ENCODE results near the gene RAF1. TPM values are rescaled to one million over a fixed set of nuclear protein-coding genes. Genes with fewer than 3 reads are reported as not detected.

Gene RAF1
- total RNA-seq, 1 experiment from 2014 or later, result 133 TPM

DNA sequence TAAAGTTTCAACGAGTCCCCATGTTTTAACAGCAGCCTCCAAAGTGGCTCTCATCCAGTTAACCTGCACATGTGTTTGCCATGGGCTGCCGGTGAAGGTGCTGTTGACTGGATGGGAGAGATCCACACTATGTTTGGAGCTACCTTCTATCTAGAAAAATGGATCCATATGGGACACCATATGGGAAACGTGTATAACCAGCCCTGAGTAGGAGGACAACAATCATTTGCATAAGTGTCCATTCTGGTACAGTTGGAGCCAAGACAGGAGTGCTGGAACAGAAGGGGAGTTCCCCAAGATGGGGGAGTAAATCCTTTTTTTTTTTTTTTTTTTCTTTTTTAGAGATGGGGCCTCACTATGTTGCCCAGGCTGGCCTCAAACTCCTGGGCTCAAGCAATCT is 70.4 kb downstream of the RAF1 start:
- no peak for DNase-seq (ENCODE audit: low spot score)

DNA sequence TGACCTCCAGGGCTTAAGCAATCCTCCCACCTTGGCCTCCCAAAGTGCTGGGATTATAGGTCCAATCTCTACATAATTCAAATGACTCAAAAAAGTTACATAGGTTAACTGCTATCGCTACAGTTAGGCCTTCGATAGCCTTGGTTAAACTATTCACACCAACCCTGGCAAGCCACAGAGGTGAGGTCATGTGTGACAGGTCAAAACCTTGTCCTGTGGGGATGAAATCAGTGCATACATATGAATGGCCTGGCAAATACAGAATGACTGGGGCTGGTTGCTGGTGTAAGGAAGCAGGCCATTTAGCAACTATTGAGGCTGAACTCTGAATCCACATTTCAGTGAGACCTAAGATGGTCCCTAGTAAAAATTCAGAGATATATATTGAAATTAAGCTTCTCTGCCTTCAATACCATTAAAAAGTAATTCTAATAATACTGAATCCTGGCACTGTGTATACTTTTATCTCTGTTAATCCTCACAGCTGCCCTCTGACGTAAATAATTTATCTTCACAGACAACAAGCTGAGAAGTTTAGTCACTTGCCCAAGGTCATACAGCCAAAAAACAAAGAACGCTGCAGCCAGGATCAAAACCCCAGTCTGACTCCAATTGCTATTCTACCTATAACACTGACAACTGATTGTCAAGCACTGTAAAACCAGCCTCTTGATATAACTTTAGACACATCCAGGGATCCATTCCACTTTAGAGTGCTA is 71.8 kb downstream of the RAF1 start:
- DNase-seq (ENCODE audit: low spot score), result no peak

DNA sequence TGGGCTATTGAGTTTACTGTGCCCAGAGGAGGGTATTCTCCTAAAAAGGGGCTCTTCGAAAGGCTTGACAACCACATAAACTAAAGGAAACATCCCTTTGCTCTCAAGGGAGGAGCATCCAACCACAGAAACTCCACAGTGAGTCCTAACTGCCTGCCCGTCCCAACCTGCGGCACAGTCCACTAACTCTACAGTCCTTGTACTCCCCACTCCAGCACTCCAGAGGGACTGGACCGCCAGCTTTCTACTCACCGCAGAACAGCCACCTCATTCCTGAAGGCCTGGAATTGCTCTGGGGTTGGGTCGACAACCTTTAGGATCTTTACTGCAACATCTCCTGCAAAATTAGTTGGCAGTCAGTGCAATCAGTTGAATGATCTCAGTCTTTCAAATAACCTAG is 72.5 kb downstream of the RAF1 start:
- no peak for DNase-seq (ENCODE audit: low spot score)

DNA sequence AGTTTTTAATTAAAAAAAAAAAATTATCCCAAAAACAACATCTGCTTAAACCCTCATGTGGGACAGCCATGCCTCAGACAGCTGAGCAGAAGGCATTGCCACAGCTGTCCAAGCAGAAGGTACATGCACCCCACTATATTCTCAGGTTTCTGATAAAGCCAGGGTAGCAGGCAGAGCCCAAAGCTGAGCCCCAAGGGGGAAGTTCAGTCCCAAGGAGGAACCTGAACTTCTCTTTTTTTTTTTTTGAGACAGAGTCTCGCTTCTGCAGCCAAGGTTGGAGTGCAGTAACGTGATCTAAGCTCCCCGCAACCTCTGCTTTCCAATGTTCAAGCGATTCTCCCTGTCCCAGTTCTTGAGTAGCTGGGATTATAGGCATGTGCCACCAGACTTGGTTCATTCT is 73.8 kb downstream of the RAF1 start:
- no peak for DNase-seq (ENCODE audit: low spot score)

DNA sequence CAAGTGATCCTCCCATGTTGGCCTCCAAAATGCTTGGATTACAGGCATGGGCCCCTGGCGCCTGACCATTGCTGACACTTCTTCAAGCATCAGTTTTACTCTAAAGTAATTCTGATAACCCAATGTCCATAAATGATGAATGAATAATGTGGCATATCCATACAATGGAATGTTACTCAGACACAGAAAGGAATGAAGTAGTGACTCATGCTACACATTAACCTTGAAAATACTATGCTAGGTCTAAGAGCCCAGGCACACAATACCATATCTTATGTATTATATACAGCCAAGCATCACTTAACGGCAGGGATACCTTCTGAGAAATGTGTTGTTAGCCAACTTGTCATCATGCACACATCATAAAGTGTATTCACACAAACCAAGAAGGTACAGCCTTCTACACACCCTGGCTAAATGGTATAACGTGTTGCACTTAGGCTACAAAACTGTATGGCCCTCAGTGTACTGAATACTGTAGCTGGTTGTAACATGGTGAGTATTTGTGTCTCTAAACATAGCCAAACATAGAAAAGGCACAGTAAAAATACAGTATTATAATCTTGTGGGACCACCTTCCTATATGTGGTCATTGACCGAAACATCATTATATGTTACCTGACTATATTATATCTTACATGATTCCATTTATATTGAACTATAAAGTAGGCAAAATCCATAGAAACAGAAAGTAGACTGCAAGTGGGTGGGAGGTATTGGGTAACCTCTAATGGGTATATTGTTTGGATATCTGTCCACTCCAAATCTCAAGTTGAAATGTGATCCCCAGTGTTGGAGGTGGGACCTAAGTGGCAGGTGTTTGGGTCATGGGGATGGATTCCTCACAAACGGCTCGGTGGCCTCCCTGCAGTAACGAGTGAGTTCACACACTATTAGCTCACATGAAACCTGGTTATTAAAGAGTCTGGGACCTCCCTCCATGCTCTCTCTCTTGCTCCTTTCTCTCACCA is 75.6 kb downstream of the RAF1 start:
- no peak for DNase-seq (ENCODE audit: low spot score)

DNA sequence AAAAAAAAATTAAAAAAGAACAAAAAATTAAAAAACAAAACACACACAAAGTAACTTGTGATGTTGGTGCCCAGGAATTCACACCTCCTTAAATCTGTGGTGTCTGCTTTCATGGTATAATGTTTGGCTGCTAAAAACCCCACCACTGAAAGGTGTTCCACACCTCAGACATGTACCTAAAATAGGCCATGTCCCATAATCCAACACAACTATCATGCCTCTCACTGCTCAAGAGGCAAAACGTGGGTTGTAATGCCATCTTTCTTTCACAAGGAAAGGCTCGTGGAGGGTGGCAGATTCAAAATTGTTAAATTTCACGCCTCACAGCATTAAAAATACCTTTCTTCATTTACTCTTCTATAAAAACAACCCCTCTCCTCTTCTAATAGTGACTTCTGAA is 77.5 kb downstream of the RAF1 start:
- DNase-seq (ENCODE audit: low spot score), result no peak

DNA sequence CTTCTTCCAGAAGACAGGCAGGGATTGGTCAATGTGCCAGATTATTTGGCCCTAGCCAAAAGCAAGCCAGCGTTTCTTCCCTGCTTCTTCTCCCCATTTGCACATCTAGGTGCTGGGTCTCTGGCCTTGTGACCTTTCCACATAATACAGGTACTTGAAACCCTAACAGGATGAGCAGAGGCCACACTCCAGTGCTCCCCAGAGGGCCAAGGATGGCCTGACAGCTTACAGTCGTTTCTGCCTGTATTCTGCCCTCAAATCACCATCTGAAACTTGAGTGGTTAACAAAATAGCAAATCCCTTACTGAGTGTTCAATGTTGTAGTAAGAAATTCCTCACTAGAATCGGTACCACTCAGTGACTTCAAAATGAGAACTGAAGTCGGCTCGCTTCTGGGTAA is 77.9 kb downstream of the RAF1 start:
- no peak for DNase-seq (ENCODE audit: low spot score)

DNA sequence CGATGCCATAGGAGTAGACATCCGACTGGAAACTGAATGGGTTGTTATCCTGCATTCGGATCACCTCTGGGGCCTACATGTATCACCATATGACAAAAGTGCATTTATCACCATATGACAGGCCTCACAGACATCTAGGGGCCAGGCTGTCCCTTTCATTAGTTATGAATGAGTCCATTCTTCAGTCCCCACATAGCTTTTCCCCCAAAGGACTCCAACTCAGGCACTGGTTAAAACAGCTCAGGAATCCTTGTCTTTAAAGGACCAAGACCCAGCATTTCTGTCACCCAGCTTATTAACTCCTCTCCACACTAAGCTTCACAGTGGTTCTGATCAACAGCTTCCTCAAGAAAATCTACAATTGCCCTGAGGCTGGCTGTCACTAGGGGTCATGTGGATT is 78.7 kb downstream of the RAF1 start:
- no peak for DNase-seq (ENCODE audit: low spot score)

DNA sequence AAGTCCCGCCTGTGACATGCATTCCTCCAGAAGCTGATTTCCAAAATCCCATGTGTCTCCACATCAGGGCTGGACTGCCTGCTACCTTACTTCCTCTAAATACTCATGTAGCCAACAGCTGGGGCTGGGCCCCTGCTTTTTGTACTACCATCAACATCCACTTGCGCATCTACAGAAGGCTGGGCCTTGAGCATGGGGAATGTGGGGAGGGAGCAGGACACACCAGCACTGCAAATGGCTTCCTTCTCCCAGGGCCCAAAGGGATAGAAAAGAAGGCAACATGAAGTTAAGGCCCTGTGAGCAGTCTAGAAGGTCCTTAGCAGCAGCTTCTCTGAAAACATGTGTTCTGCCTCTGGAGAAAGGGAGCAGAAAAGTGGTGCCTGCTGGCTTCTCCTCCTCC is 79.8 kb downstream of the RAF1 start:
- DNase-seq (ENCODE audit: low spot score), result no peak

DNA sequence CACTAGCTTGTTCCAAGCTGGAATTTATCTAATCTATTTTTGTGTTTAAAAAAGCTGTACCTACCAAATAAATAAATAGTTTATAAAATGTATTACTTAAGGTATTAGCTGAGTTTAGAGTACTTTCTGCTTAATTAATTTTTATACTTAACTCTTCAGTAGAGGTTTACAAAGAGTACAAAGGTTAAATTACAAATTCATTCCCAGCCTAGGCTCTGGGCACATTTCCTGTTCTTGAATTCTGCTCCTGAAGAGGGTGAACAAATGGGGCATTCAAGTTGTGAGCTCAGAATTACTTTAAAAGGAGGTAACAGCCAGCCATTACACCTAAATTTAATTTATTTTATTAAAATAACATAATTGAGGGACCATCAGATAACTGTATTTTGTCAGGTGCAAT is 80.6 kb downstream of the RAF1 start:
- no peak for DNase-seq (ENCODE audit: low spot score)

DNA sequence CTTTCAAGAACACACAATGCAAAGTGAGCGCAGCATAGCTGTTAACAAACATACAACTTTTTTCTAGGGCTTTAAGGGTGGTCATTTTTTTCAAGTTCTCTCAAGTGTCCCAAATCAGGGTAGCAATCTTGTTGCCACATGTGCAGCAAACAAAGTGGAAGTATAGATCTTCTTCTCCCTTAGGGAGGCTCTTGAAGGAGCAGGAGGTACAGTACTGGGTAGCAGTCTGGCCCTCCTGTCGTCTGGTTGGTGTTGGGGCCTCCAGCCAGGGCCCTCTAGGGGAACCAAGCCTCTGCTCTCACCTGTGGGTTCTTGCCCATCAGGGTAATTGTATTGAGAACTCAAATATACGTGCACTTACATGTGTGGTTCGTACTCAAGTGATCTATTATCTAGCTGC is 81.2 kb downstream of the RAF1 start:
- no peak for DNase-seq (ENCODE audit: low spot score)

DNA sequence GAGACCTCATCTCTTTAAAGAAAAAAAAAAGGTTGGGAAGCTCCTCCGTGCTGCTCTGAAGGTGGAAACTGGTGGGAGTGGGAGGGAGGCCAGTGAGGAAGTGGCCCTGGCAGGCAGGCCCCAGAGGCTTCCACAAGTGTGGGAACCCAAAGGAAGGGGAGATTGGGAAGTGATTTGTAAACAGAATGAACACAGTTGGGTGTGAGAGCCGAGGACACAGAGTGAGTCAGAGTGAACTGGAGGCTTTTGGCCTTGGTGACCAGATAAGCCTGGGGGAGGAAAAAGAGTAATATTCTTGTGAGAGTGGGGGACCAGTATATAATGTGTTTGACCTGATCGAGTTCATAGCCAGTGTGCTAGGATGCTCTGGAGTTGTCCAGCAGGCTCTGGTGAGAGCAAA is 84.0 kb downstream of the RAF1 start:
- DNase-seq (ENCODE audit: low spot score), result peak; percentile 26

DNA sequence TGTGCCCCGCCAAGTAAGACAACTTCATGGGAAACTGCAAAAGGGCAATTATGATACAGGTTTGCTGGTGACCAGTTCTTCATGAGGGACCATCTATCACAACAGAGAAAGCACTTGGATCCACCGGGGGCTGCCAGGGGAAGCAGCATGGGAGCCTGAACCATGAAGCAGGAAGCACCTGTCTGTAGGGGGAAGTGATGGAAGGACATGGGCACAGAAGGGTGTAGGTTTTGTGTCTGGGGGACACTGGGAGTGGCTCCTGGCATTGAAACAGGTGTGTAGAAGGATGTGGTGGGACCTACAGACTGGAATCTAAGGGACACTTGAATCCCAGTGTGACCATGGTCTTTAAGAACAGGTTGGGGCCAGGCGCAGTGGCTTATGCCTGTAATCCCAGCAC is 84.5 kb downstream of the RAF1 start:
- no peak for DNase-seq (ENCODE audit: low spot score)

DNA sequence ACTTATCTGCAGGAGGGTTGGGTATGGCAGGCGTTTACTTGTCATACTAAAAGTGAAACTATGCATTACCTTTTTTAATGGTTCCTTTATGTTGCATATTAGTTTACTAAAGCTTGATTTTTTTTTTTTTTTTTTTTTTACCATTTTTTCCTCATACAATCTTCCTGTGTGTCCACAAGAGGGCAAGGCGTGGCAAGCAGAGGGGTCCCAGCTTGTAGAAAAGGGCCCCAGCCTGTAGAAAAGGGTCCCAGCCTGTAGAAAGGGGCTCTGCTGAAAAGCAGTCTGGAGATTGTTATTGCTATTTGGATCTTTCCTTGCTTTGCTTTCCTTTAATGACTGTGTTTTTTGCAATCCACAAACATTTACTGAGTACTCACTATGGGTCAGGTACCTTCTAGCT is 85.2 kb downstream of the RAF1 start:
- no peak for DNase-seq (ENCODE audit: low spot score)

DNA sequence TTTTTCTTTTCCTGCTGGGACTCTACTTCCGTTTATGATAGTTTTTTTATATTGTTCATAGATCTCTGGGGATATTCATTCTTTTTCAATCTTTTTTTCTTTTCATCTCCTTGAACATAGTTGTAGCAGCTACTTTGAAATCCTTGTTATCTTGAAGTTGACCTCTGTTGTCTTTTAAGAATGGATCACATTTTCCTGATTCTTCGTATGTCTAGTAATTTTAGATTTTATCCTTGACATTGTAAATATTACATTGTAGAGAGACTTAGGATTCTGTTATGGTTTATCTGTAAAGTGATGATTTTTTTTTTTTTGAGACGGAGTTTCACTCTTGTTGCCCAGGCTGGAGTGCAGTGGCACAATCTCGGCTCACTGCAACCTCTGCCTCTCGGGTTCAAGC is 86.5 kb downstream of the RAF1 start:
- DNase-seq (ENCODE audit: low spot score), result no peak

DNA sequence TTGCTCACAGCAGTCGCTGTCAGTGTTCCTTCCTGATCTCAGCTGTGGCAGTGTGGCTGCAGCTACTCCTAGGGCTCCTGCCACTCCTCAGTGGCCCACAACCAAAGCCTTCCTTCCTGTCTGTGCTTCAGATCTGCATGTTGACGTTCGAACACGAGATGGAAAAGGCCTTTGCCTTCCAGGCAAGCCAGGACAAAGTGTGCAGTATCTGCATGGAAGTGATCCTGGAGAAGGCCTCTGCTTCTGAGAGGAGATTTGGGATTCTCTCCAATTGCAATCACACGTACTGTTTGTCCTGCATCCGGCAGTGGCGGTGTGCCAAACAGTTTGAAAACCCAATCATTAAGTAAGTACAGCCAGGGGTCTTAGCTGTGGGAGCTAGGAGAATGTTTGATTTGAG is 89.3 kb downstream of the RAF1 start:
- no peak for DNase-seq (ENCODE audit: low spot score)

DNA sequence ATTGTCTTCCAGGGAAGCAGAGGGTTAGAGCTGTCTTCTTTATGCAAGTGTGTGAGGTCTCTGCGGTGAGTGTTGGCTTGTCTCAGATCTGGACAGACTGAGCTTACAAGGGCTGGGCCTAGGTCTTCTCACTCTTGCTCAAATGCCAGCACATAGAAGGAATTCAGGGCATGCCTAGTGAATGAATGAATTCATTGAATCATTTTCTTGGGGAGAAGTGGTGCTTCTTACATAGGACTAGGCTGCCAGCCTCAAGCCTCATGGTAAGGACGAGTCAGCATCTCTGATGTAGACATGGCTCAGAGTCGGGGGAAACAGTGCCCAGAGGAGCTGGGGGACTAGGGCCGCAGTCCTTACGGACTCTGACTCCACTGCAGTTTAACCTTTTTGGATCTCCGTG is 89.8 kb downstream of the RAF1 start:
- no peak for DNase-seq (ENCODE audit: low spot score)

DNA sequence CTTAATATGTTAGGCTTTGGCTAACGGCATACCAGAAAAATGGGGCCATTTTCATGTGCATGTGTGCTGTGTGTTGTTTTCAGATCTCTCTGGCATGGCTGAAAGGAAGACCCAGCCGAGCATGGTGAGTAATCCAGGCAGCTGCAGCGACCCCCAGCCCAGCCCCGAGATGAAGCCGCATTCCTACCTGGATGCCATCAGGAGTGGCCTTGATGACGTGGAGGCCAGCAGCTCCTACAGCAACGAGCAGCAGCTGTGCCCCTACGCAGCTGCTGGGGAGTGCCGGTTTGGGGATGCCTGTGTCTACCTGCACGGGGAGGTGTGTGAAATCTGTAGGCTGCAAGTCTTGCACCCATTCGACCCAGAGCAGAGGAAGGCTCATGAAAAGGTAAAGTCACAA is 91.9 kb downstream of the RAF1 start:
- DNase-seq (ENCODE audit: low spot score), result no peak

DNA sequence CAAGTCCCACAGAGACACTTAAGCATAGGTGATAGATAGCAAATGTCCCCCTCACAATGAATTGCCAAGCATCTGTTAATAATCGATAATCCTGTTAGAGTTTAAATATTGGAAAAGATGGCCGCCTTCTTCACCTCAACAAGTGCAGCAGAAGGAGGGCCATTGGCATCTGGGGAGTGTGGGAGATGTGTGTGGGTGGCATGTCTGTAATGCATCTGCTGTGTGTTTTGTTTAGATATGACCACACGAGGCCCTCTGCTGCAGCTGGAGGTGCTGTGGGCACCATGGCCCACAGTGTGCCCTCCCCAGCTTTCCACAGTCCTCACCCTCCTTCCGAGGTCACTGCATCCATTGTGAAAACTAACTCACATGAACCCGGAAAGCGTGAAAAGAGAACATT is 94.1 kb downstream of the RAF1 start:
- no peak for DNase-seq (ENCODE audit: low spot score)

DNA sequence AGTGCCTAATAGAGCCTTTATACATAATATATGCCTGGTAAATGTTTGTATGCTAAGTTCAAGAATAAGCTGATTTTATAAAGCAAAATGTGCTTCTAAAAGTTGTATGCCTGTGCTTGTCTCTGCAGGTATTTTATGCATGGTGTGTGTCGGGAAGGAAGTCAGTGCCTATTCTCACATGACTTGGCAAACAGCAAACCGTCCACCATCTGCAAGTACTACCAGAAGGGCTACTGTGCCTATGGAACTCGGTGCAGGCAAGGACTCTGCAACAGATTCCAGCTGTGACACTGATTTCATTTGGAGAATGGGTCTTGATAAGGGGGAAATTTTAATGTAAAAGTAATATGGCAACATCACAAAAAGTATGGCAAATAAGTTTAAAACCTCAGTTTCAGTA is 95.2 kb downstream of the RAF1 start:
- DNase-seq (ENCODE audit: low spot score), result no peak

DNA sequence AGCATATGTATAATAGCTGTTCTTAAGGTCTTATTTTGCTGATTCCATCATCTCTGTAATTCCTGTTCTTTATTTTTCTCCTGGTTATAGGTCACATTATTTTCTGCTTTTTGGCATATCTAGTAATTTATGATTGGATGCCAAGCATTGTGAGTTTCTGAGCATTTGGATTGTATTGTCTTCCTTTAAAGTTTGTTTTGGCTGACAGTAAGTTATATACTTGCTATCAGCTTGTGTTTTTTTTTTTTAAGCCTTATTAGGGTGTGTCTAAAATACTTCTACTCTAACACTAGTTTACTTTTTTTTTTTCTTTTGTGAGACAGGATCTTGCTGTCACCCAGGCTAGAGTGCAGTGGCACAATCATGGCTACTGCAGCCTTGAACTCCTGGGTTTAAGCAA is 96.9 kb downstream of the RAF1 start:
- no peak for DNase-seq (ENCODE audit: low spot score)

DNA sequence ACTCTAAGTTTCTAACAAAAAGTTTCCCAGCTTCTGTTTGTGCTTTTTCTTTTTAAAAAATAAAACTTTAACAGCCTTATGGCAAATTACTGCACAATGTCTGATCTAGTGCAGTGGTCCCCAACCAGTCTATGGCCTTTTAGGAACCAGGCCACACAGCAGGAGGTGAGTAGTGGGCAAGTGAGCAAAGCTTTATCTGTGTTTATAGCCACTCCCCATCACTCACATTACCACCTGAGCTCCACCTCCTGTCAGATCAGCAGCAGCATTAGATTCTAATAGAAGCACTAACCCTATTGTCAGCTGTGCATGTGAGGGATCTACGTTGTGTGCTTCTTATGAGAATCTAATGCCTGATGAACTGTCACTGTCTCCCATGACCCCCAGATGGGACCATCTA is 101.5 kb downstream of the RAF1 start:
- no peak for DNase-seq (ENCODE audit: low spot score)

DNA sequence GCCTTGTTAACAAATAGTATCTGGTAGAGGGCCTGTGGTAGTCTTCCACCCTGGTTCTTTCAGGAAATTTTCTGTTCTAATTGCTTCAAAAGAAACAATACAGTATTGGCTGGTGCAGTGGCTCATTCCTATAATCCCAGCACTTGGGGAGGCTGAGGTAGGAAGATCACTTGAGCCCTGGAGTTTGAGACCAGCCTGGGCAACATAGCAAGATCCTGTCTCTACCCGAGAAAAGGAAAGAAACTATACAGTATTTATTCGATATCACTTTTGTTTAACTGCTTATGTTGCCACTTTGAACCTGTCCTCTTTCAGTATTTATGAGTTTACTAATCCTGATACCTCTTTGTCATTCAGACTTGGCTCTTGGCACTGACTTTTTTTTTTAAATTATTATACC is 102.5 kb downstream of the RAF1 start:
- no peak for DNase-seq (ENCODE audit: low spot score)
